HG02623 (cell line): ENCODE measurements around the gene MYO1B.

Source experiments
- ATAC-seq: cut with Tn5 transposase; IDR thresholded peaks from one replicate; pipeline ENCODE4 v1.9.1; 2021; ENCODE audit warnings: moderate library complexity; ENCODE audit not compliant: unreplicated experiment

Gene MYO1B

DNA sequence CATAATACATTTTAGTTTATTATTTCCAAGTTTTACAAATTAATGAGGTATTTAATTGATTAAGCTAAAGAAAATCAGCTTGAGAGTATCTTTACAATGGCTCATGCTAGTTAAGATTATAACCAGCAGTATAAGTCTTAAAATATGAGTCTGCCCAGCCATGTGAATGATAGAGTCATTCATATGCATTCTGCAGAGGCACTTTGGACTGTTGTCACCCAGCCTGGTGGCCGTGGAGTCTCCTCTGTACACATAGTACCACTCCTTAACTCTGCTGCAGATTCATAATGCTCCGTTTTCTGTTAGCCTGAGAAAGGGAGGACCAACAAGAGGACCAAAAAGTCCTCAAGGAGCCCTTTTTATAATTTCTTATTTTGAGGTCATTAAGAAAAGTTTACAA lies 148.8 kb downstream of the MYO1B start:
- no peak for ATAC-seq

DNA sequence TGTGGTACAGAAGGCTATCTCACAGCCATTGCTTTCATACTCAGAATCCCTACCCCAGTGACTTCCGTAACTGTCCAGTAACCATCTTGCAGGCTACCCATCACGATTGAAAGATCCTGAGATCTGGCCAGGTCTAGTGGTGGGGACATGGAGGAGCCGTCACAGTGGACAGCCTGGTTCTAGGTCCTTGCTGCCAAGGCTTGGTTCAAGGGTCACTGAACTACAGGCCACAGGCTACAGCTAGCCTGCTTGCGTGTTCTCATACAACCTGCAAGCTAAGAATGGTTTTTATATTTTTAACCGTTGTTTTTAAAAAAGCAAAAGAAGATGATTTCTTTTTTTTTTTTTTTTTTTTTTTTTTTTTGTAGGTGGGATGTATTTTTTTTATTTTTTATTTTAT lies 151.6 kb downstream of the MYO1B start:
- ATAC-seq: no peak

DNA sequence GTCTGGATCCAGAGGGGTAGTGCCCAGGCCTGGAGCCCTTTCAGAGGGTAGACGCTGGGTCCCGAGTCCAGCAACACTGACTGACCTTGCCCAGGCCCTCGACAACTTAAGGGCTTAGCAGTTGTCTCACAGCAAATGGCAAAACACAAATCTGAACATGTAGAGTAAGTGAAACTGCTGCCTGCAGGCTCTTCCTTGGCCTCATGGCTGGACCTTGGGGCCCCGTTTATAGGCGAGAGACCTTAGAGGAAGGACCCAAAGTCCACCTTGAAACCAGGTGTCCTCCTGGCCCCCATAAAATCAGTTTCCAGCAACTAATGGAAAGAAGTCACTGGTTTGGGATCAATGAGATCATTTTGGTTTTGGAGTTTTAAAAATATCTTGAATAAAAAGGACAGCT lies 154.4 kb downstream of the MYO1B start:
- ATAC-seq: no peak

DNA sequence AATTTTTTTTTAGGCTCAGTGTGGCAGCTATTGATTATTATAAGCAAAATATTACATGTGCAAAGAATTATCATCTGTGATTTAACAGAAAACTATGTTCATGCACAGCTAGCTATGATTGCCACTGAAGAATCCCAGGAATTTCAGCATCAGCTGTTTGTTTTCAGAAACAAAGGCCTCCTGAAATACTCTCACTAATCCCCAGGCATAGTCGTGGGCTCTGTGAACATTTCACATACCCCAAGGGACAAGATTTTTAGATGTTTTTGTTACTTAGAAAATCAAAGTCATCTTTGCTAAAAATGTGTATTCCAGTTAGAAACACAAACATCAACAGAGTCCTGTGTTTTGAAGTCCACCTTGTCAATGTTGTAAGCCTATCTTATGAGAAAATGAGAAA lies 156.1 kb downstream of the MYO1B start:
- ATAC-seq: no peak

DNA sequence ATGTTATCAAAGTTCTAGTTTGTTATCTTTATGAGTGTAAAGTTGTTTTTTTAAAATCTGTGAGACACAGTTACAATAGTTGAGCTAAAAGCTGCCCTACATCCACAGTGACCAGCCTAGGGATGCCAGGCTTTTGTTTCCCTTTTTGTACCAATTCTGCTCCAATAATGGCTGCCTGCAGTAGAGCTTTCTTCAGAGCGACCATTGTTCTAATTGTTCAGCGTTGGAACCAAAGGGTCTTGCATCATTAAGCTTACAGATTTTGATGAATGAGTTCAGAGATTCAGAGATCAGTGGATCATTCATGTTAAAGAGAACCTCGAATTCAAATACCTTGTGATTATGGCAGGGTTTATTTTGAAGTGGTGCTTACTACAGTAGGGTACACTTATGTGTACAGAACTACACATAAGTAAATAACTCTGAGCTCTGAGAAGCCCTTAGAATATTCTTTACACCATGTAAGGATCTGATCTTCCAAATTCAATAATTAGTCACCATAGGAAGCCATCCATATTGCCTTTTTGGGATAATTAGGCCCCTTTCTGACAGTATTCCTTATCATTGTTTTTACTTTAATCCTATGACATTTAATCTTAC lies 157.9 kb downstream of the MYO1B start:
- no peak for ATAC-seq

DNA sequence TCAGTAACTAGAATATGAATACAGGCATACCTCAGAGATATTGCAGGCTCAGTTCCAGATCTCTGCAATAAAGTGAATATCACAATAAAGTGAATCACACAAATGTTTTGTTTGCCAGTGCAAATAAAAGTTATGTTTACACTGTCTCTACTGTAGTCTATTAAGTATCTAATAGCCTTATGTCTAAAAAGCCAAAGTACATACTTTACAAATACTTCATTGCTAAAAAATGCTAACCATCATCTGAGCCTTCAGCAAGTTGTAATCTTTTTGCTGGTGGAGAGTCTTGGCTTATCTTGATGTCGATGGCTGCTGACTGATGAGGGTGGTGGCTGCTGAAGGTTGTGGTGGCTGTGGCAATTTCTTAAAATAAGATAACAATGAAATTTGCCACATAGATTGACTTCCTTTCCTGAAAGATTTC lies 159.4 kb downstream of the MYO1B start:
- no peak for ATAC-seq

DNA sequence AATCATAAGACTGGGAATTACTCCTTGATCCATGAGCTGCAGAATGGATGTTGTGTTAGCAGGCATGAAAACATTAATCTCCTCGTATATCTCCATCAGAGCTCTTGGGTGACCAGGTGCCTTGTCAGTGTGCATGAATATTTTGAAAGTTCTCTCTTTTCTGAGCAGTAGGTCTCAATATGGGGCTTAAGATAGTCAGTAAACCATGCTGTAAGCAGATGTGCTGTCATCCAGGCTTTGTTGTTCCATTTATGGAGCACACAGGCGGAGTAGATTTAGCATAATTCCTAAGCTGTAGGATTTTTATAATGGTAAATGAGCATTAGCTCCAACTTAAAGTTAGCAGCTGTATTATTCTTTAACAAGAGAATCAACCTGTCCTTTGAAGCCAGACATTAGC lies 160.3 kb downstream of the MYO1B start:
- ATAC-seq: no peak

DNA sequence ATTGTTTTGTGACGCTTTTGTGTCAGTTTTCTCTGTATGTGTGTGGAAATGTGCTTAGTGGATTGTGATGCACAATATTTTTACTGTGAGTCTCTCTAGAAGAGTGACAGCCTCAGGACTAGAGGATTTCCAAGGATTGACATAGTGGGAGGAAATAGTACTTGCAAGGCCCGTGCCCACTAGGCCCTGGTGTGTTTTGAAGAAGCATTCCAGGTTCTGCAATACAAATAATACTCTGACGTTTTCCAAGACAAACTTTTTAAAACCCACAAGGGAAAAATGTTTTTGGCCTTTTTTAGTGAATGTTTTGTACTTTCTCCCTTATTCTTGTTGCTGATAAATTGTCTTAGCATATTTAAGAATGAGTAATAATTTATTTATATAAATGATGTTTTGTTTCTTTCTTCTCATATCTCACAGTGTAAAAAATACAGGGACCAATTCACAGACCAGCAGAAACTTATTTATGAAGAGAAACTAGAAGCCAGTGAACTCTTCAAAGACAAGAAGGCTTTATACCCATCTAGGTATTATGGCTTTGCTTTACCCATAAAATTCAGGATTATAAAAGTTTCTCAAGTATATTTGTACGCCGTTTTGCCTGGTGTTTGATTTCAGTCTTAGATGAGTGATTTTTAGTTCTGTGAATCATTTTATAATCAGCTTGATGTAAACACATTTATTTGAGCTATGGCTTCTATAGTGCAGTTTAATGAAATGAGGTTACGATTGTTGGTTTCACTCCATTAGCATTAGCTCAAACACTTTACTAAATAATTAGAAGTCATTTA lies 165.6 kb downstream of the MYO1B start:
- no peak for ATAC-seq

DNA sequence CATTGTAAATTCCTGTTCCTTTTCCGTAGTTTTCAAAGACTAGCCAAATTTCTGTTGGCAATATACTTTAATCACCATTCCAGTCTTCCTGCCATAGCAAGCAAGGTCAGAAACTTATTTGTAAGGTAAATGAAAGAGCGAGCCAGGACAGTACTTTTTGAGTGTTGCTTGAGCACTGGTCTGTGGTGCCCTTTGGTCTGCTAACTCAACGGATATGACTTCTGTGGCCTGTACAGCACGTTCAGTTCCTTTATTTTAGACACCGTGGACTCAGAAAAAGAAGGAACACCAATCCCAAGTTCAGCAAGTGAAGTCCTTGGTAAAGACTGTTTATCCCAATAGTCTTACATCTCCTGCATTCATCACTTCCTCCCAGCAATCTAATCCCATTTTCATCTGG lies 166.3 kb downstream of the MYO1B start:
- ATAC-seq: no peak

DNA sequence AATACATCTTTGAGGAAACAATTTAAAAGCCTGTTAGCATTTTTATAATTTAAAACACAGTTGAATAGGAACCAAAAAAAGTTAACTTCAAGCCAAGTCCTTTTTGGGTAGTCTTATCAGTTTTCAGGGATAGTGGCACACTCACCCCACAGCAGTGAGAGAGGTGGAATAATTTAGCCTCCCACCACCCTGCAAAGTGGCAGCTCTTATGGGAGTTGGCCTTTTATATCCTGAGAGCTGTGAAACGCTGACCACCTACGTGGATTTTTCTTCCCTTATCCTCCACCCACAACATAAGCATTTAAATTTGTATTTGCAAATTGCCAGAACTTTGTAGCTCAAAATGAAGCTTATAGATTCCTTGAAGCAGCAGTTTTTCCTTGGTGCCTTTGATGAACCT lies 167.1 kb downstream of the MYO1B start:
- no peak for ATAC-seq

DNA sequence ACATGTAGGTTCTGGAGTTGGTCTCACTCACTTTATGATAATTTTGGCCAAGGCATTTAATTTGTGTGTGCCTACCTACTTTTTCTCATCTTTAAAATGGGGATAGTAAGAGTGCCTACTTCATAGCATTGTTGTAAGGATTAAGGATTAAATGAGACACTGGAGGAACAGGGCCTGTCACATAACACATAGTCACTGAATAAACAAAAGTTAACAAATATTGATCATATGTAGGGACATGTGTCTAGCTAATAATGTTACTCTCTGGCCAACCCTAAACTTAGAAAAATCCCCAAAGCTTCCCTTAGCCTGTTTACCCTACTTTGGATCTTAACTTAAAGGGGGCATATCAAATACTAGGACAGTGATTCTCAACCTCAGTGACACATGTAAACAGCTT lies 169.9 kb downstream of the MYO1B start:
- no peak for ATAC-seq

DNA sequence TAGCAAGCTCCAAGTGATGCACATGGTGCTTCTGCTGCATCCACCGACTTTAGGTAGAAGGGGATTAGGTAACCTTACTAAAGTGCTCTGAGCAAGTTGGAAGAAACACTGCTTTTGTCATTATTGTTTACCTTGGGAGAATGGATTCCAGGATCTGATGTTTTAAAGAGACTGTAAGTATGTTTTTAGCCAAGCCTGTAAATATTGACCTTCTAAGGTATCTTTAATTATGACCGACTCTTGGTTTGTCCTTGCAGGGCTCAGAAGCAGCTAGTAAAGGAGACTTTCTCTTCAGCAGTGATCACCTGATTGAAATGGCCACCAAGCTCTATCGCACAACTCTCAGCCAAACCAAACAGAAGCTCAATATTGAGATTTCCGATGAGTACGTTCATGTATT lies 170.7 kb downstream of the MYO1B start:
- ATAC-seq: no peak

DNA sequence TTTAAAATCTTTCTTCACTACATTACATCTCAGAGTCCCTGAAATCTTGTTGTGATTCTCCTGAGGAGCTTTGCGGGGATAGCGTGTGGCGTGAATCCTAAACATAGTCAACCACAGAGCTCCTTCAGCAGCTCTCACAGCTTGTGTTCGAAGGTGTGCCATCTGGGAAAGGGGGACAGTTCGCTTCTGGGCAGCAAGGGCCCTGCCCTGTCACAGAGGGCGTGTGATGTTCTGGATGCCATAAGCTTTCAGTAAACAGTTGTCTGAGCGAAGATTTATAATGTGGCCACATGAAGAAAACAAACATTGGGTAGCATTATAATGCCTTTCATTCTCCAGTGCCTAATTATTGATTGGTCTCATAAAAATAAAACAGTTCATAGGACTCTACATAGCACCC lies 172.5 kb downstream of the MYO1B start:
- no peak for ATAC-seq

DNA sequence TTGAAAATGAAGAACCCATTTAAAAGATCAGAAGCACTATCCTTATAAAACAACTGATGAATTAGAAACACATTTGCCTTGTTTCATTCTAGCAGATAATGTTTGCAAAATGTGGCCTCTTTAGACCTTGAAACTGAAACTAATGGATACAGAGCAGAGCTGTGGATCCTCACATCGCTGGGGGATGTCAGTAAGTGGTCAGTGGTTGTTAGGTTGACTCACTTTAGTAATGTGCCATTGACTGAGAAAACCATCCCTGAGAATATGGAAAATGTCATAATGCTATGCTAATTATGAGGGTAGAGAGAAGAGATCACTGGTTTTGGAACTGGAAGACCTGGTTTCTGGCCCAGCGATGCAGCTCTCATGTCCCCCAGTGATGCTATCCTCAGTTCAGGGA lies 176.7 kb downstream of the MYO1B start:
- ATAC-seq: no peak

DNA sequence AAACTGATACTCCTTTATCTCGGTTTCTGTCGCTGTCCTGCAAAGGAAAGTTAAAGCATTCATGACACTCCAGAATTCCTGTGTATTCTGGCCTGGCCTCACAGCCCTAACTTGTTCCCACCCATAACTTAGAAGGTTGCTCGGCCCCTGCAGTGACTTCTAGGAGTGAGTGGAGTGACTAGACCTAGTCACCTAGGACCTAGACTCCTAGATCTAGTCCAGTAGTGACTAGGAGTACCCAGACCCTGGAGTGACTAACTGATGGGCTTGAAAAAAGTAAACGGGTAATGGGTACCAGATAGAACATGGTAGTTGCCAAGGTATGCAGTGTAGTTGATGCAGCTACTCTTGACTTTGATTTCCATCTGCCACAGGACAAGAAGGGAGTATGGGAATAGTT lies 181.8 kb downstream of the MYO1B start:
- no peak for ATAC-seq

DNA sequence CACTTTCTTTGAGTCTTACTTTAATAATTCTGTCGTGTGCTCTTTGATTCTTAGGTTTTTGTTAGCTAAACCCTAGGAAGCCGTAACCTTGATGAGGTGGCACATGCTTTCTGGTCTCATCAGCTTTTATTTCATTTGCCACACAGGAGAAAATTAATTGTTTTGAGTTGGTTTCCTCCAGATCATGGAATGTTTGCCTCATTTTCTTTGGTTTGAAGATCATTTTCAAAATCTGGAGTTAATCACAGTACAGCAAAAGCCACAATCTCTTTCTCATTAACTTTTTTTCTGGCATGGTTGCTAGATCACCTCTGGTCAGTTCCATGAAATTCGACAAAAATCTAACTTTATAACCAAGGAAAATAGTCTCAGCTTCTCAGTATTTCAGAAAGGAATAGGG lies 182.9 kb downstream of the MYO1B start:
- ATAC-seq: no peak

DNA sequence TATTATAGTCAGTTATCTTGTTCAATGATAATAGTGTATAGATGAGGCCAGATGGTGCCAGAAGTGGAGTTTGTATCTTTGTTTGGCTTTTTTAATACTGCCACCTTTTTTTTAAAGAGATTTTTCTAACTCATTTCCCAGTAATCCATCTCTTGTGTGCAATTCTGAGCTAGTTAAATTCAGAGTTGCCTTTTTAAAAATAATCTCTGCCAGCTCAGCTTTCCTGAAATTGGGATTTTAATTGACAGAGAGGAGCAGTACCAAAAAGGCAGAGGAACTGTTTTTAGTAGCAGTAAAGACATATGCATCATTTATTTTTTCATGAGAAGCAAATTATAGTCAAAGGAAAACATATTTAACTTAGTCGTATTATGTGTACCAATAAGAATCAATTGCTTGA lies 185.3 kb downstream of the MYO1B start:
- no peak for ATAC-seq

DNA sequence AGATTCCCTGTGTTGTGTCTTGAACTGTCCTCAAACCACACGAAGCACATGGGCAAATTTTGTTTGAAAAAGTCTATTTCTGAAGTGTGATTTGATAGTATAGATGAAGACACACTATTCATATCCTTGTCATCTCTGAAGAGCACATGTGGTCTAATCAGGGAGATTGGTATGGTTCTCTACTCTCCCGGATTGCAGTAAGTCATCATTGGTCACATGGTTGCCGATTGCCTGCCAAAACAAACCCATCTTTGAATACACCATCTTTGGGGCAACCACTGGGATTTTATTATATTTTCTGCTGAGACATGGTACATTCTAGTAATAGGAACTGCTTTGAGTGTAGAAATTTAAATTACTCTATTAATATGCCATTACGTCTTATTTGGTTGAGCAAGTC lies 186.9 kb downstream of the MYO1B start:
- no peak for ATAC-seq

DNA sequence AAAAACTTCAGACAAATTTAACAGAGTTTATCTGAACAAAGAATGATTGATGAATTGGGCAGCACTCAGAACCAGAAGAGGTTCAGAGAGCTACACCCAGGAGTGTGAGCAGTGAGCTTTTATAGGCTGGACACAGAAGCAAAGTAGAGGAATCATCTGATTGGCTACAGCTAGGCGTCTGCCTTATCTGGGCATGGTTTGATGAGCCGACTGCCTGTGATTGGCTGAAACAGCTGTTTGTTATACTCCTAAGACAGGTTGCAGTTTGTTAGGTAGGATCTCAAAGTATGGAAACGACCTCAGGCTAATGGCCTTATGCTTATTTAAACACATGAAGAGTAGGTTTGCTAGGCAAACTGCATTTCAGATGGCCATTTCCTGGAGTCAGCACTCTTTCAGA lies 188.9 kb downstream of the MYO1B start:
- ATAC-seq: no peak

DNA sequence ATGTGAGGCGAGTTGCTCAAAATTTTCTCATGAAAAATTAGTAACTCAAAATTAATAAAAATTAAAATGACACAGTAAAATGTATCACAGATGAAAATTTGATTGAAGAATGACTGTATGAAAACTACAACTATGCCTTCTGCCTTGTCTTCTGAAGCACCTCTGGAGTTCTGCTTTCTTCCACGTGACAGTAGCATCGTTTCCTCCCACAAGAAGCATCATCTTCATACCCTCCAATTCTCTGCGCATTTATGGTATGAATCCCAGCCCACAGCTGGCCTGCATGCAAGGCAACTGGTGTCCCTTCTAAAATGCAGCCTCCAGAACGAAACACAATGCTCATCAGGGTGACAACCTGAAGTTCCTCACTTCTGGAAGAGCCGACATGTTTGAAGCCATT lies 189.9 kb downstream of the MYO1B start:
- ATAC-seq: no peak

DNA sequence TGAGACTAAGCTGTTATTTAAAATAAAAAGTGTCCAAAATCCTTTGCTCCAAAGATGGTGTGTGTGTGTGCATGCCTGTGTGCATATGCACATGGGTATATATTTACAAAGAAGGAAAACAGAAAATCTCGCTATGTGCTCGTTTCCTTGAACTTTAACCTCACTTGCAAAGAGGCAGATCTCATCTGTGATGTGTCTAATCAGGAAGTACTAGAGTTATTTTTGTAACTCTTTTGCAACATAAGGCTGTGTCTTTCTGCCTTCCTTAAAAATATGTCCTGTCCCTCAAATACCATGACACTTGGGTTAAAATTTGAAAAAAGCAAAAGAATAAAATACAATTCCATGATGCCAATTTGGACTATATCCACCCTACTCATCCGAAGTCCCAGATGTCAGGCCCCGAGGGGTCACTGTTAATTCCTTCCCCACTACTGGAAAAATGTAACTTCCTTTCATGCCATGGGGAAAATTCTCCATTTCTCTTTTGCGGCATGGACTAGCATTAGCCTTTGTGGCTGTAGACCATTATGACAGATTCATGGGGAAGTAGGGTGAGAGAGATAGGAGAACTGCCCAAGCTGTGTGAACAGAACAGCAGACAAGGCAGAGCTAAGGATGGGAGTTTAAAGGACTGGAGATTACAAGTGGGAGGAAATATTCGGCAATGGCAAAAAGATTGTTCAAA lies 191.3 kb downstream of the MYO1B start:
- ATAC-seq: no peak

DNA sequence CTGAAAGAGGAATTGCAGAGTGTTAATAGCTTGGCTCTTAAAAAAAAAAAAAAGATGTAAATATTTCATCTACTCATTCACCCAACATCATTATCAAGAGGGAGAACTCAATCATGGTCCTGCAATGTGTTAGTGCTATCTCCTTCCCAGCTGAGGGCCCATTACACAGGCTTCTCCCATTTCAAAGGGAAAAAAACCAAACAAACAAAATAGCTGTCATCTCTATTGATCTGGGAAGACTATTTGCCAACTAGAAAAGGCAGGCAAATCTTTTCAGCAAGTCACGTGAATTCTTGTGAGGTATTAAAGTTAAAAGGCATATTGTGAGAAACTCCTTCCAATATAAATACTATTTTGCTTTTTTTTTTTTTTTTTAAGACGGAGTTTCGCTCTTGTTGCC lies 194.3 kb downstream of the MYO1B start:
- ATAC-seq: no peak
